SK-N-SH treated with all-trans-retinoic acid at 6 μM for 48 hours (cell line): ENCODE data around the gene PLXND1.

Experiments used
- ARNTL ChIP-seq: fragments of 450-650 bp; formaldehyde crosslinking; IDR thresholded peaks from 2 replicates; pipeline ENCODE4 v1.5.0; 2020; ENCODE audit warnings: low read depth, mild to moderate bottlenecking, moderate library complexity, borderline replicate concordance
- ESRRG ChIP-seq: fragments of 250-450 bp; sonication (Bioruptor Pico); IDR thresholded peaks from 2 replicates; pipeline ENCODE4 v1.6.1; 2021; ENCODE audit warnings: mild to moderate bottlenecking
- GLIS3 ChIP-seq: fragments of 250-450 bp; sonication (Bioruptor Pico); IDR thresholded peaks from 2 replicates; pipeline ENCODE4 v1.5.0; 2020; ENCODE audit warnings: mild to moderate bottlenecking, moderate library complexity
- RARB ChIP-seq: fragments of 250-450 bp; sonication (Bioruptor Pico); IDR thresholded peaks from 2 replicates; pipeline ENCODE4 v1.8.0; 2021; ENCODE audit warnings: mild to moderate bottlenecking, moderate library complexity
- TCF4 ChIP-seq: fragments of 250-450 bp; sonication (Bioruptor Pico); IDR thresholded peaks from 2 replicates; pipeline ENCODE4 v1.8.0; 2021; ENCODE audit warnings: mild to moderate bottlenecking, moderate library complexity, borderline replicate concordance
- TOX ChIP-seq: fragments of 250-450 bp; sonication (Bioruptor Pico); IDR thresholded peaks from 2 replicates; pipeline ENCODE4 v1.8.0; 2021; ENCODE audit warnings: mild to moderate bottlenecking, moderate library complexity, borderline replicate concordance
- ZFP3 ChIP-seq: fragments of 250-450 bp; sonication (Bioruptor Pico); IDR thresholded peaks from 2 replicates; pipeline ENCODE4 v1.5.0; 2020; ENCODE audit warnings: mild to moderate bottlenecking, moderate library complexity
- ZFP30 ChIP-seq: fragments of 450-650 bp; formaldehyde crosslinking; IDR thresholded peaks from 2 replicates; pipeline ENCODE4 v1.5.0; 2022; ENCODE audit warnings: mild to moderate bottlenecking, moderate library complexity
- ZNF565 ChIP-seq: fragments of 450-650 bp; formaldehyde crosslinking; conservative IDR thresholded peaks from 2 replicates; pipeline ENCODE4 v1.5.0; 2020; ENCODE audit warnings: low read depth, mild to moderate bottlenecking, moderate library complexity
- ZNF8 ChIP-seq: fragments of 450-650 bp; formaldehyde crosslinking; IDR thresholded peaks from 2 replicates; pipeline ENCODE4 v1.5.0; 2020; ENCODE audit warnings: mild to moderate bottlenecking, moderate library complexity
- TF ChIP-seq, protein P1 (sequence below): fragments of 250-450 bp; sonication (Bioruptor Pico); IDR thresholded peaks from 2 replicates; pipeline ENCODE4 v1.5.1; 2020; ENCODE audit warnings: low read depth, mild to moderate bottlenecking, moderate library complexity
- TF ChIP-seq, protein P2 (sequence below): fragments of 250-450 bp; sonication (Bioruptor Pico); IDR thresholded peaks from 2 replicates; pipeline ENCODE4 v1.8.0; 2020; ENCODE audit warnings: mild to moderate bottlenecking, moderate library complexity, borderline replicate concordance
- TF ChIP-seq, protein P3 (sequence below): fragments of 250-450 bp; sonication (Bioruptor Pico); IDR thresholded peaks from 2 replicates; pipeline ENCODE4 v1.5.1; 2021; ENCODE audit warnings: mild to moderate bottlenecking, moderate library complexity

DNA sequence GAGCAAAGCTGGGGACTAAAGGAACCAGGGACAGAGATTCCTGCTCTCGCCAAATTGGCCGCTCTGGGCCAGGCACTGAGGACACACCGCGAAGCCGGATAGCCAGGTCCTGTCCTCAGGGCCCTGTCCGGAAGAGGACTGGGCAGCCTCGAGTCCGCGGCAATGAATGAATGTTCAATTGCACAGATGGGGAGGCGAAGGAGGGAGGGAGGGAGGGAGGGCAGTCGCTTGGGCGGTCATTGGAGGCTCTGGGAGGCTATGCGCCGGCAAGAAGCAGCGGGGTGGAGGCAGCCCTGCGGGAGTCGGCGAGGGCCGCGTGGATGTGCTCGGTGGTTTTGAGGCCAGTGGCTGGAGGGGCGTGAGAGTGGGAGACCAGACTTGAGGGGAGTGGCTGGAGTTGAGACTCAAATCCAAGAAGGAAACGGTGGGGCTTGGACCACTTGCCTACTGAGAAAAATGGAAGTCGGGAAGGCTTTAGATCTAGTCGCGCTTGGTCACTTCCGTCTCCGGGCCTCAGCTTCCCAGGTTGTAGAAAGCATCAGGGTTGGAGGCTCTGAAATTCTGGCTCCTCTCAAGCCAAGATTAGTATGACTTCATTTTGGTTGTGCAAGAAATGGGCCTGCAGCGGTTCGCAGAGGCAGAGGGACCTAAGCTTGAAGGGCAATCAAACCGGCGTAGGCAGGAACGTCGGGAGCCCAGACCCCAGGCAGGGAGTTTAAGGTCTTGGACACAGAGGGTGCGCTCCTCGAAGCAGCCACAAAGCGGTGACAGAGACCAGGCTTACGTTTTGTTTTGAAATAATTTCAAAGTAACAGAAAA lies 21.1 kb upstream of the PLXND1 start:
- TF ChIP-seq TOX (no peak), ZNF8 (CRISPR knock-in tag) (no peak), ARNTL (CRISPR knock-in tag) (no peak), ZFP3 (CRISPR knock-in tag) (no peak), GLIS3 (no peak), ZFP30 (CRISPR knock-in tag) (no peak), RARB (CRISPR knock-in tag) (no peak), TCF4 (CRISPR knock-in tag) (no peak), ZNF565 (no peak), ESRRG (no peak)
- TF ChIP-seq, protein P1, sequence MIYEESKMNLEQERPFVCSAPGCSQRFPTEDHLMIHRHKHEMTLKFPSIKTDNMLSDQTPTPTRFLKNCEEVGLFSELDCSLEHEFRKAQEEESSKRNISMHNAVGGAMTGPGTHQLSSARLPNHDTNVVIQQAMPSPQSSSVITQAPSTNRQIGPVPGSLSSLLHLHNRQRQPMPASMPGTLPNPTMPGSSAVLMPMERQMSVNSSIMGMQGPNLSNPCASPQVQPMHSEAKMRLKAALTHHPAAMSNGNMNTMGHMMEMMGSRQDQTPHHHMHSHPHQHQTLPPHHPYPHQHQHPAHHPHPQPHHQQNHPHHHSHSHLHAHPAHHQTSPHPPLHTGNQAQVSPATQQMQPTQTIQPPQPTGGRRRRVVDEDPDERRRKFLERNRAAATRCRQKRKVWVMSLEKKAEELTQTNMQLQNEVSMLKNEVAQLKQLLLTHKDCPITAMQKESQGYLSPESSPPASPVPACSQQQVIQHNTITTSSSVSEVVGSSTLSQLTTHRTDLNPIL (CRISPR knock-in tag) = no peak
- TF ChIP-seq, protein P2, sequence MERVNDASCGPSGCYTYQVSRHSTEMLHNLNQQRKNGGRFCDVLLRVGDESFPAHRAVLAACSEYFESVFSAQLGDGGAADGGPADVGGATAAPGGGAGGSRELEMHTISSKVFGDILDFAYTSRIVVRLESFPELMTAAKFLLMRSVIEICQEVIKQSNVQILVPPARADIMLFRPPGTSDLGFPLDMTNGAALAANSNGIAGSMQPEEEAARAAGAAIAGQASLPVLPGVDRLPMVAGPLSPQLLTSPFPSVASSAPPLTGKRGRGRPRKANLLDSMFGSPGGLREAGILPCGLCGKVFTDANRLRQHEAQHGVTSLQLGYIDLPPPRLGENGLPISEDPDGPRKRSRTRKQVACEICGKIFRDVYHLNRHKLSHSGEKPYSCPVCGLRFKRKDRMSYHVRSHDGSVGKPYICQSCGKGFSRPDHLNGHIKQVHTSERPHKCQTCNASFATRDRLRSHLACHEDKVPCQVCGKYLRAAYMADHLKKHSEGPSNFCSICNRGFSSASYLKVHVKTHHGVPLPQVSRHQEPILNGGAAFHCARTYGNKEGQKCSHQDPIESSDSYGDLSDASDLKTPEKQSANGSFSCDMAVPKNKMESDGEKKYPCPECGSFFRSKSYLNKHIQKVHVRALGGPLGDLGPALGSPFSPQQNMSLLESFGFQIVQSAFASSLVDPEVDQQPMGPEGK (CRISPR knock-in tag) = no peak
- TF ChIP-seq, protein P3, sequence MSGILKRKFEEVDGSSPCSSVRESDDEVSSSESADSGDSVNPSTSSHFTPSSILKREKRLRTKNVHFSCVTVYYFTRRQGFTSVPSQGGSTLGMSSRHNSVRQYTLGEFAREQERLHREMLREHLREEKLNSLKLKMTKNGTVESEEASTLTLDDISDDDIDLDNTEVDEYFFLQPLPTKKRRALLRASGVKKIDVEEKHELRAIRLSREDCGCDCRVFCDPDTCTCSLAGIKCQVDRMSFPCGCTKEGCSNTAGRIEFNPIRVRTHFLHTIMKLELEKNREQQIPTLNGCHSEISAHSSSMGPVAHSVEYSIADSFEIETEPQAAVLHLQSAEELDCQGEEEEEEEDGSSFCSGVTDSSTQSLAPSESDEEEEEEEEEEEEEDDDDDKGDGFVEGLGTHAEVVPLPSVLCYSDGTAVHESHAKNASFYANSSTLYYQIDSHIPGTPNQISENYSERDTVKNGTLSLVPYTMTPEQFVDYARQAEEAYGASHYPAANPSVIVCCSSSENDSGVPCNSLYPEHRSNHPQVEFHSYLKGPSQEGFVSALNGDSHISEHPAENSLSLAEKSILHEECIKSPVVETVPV (CRISPR knock-in tag) = no peak
